ENCODE data around the gene THUMPD3. TPM values are rescaled to one million over a fixed set of nuclear protein-coding genes. Genes with fewer than 3 reads are reported as not detected.

The THUMPD3 gene
- total RNA-seq, 4 donors from 2014 or later: 5.4 to 26.9 (median 19.4) TPM

- WGBS, 2 donors (ENCODE audit: low coverage in 1 of 2): 30 to 62% methylated on average over 2 to 3 of the region's 3 CpGs
- no peaks in the 10 kb centered on the region for H3K9me3 ChIP-seq
- no peak for TF ChIP-seq EP300 (IDR thresholded peaks at IDR 0.05; ENCODE audit: low read depth)
- no peak for TF ChIP-seq POLR2A (IDR thresholded peaks at IDR 0.05)
- TF ChIP-seq CTCF (IDR thresholded peaks at IDR 0.05): no peak
- TF ChIP-seq POLR2AphosphoS5 (IDR thresholded peaks at IDR 0.05): no peak
- peaks cover 0 to 72% (median 37%) of the 10 kb centered on the region in 4 donors for H3K36me3 ChIP-seq
- DNase-seq: no peak
- intact Hi-C loops (cut with DNase I; ENCODE audit: low total_unique reads) (loop anchor here (10.0 kb wide), 1 partner anchor 49 kb away; no protein-coding TSS in a partner anchor), in situ Hi-C loops (cut with MboI; ENCODE audit: low pct_ligation_motif_present in 1 of 4, low pct_unique_long_range_greater_than_20kb in 1 of 4, low sequenced_read_pairs in 3 of 4) (no loop called here)
- no peak overlapping the region for H3K27ac ChIP-seq
- H3K4me3 ChIP-seq: no peak overlapping the region
- no peaks in the 10 kb centered on the region for H3K4me1 ChIP-seq
- no peaks in the 10 kb centered on the region for H3K27me3 ChIP-seq
These were observed 23.2 kb downstream of the THUMPD3 start for GRCh38 chr3:9386078-9386459.

GRCh38 chr3:9386501-9387321 lies 23.9 kb downstream of the THUMPD3 start:
- in situ Hi-C loops (cut with MboI; ENCODE audit: low pct_ligation_motif_present in 1 of 4, low pct_unique_long_range_greater_than_20kb in 1 of 4, low sequenced_read_pairs in 3 of 4) (no loop called here), intact Hi-C loops (cut with DNase I; ENCODE audit: low total_unique reads) (loop anchor here (10.0 kb wide), 1 partner anchor 48 kb away; no protein-coding TSS in a partner anchor)
- no peak for DNase-seq
- Histone ChIP-seq H3K27me3 (no peaks in the 10 kb centered on the region), H3K4me1 (peaks cover 3 to 4% (median 3%) of the 10 kb centered on the region in 4 donors), H3K36me3 (peaks cover 0 to 76% (median 38%) of the 10 kb centered on the region in 4 donors), H3K9me3 (no peaks in the 10 kb centered on the region), H3K27ac (no peak overlapping the region), H3K4me3 (no peak overlapping the region)
- 89% methylated on average over 1 of the region's 1 CpG; no CpG with 5 or more reads in 1 of the 2 donors for WGBS, 2 donors (ENCODE audit: low coverage in 1 of 2)
- TF ChIP-seq EP300 (IDR thresholded peaks at IDR 0.05; ENCODE audit: low read depth) (no peak), CTCF (IDR thresholded peaks at IDR 0.05) (no peak)

DNA sequence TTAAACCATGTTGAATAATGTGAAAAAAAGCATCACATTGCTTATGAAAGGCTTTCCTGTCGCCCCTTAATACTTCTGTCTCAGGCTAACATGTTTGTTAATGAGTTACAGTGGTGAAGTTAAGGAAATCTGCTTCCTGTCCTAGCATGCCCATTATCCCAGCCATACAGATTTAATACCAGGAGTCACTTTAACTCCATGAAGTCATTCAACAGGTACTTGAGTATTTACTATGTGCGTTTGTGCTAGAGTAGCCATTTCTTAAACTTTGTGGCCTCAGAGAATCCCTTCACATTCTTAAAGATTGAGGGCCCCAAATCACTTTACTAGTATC lies 24.4 kb downstream of the THUMPD3 start:
- TF ChIP-seq EP300 (IDR thresholded peaks at IDR 0.05; ENCODE audit: low read depth): no peak
- no peak for TF ChIP-seq POLR2AphosphoS5 (IDR thresholded peaks at IDR 0.05)
- no peak for TF ChIP-seq POLR2A (IDR thresholded peaks at IDR 0.05)
- no peak for TF ChIP-seq CTCF (IDR thresholded peaks at IDR 0.05)
- Histone ChIP-seq H3K9me3 (no peaks in the 10 kb centered on the region), H3K27ac (no peak overlapping the region), H3K27me3 (no peaks in the 10 kb centered on the region), H3K36me3 (peaks cover 0 to 76% (median 36%) of the 10 kb centered on the region in 4 donors), H3K4me3 (no peak overlapping the region), H3K4me1 (peaks cover 8 to 10% (median 9%) of the 10 kb centered on the region in 4 donors)
- in situ Hi-C loops (cut with MboI; ENCODE audit: low pct_ligation_motif_present in 1 of 4, low pct_unique_long_range_greater_than_20kb in 1 of 4, low sequenced_read_pairs in 3 of 4): no loop called here
- 62 to 73% methylated on average over 2 of the region's 2 CpGs for WGBS, 2 donors (ENCODE audit: low coverage in 1 of 2)
- intact Hi-C loops (cut with DNase I; ENCODE audit: low total_unique reads): loop anchor here (10.0 kb wide), 1 partner anchor 48 kb away; no protein-coding TSS in a partner anchor
- no peak for DNase-seq

- Histone ChIP-seq H3K27me3 (no peaks in the 10 kb centered on the region), H3K9me3 (no peaks in the 10 kb centered on the region), H3K4me3 (no peak overlapping the region), H3K36me3 (peaks cover 0 to 72% (median 36%) of the 10 kb centered on the region in 4 donors), H3K4me1 (peaks cover 9 to 19% (median 16%) of the 10 kb centered on the region in 4 donors), H3K27ac (no peak overlapping the region)
- WGBS, 2 donors (ENCODE audit: low coverage in 1 of 2): 86 to 88% methylated on average over 2 of the region's 2 CpGs
- intact Hi-C loops (cut with DNase I; ENCODE audit: low total_unique reads) (loop anchor here (10.0 kb wide), 1 partner anchor 47 kb away; no protein-coding TSS in a partner anchor), in situ Hi-C loops (cut with MboI; ENCODE audit: low pct_ligation_motif_present in 1 of 4, low pct_unique_long_range_greater_than_20kb in 1 of 4, low sequenced_read_pairs in 3 of 4) (no loop called here)
- no peak for DNase-seq
- TF ChIP-seq POLR2AphosphoS5 (IDR thresholded peaks at IDR 0.05) (no peak), CTCF (IDR thresholded peaks at IDR 0.05) (no peak), POLR2A (IDR thresholded peaks at IDR 0.05) (no peak)
These were observed 25.3 kb downstream of the THUMPD3 start for GRCh38 chr3:9388142-9388541.

Measured in transverse colon (tissue), 4 donors.